Panc1 (cell line): ENCODE results near the gene GPR45.

ENCODE experiments used
- CTCF ChIP-seq: fragments of 450-650 bp; IDR thresholded peaks from 2 replicates; pipeline ENCODE4 v1.5.1; 2017; ENCODE audit warnings: mild to moderate bottlenecking
- POLR2AphosphoS5 ChIP-seq: IDR thresholded peaks from 2 replicates; pipeline ENCODE4 v1.6.1; 2012; ENCODE audit warnings: mild to moderate bottlenecking, low read depth, low read length, moderate library complexity
- REST ChIP-seq, 2 experiments: IDR thresholded peaks; 2 replicates each; pipeline ENCODE4 v1.6.1; 2011 to 2012; ENCODE audit warnings: low read depth in 2 of 2, control low read depth in 1 of 2, low read length in 1 of 2, mild to moderate bottlenecking in 1 of 2, moderate library complexity in 1 of 2; ENCODE audit not compliant: insufficient read depth in 1 of 2
- TCF7L2 ChIP-seq: IDR thresholded peaks from 2 replicates; pipeline ENCODE4 v1.6.1; 2011; ENCODE audit warnings: mild to moderate bottlenecking, low read depth, low read length, inconsistent platforms

DNA sequence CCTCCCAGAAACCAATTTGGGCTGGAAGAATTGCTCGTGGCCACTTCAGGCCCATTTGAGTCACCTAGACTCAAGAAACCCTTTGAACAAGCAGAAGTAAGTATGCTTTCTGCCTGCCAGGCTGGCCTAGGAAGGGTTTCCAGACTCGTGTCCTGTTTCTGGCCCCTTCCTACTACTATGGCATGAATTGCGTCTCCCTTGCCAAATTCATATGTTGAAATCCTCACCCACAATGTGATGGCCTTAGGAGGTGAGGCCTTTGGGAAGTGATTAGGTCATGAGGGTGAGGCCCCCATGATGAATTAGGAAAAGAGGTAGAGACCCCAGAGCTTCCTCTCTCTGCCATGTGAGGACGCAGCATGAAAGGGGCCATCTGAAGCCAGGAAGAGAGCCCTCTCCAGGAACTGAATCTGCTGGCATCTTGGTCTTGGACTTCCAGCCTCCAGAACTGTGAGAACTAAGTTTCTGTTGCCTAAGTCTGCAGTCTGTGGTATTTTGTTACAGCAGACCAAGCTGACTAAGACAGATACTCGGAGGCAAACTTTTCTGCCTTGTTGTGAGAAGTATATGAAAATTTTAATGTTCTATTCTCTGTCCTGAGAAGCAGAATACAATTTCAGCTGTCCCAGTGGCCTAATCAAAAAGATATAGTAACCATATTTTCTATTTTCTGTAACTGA lies 13.1 kb downstream of the GPR45 start:
- no peak for TF ChIP-seq CTCF
- TF ChIP-seq REST (IDR thresholded peaks at IDR 0.05; ENCODE audit: insufficient read depth in 1 of 2, low read depth in 2 of 2, low read length in 1 of 2) = no peak
- no peak for TF ChIP-seq TCF7L2
- no peak for TF ChIP-seq POLR2AphosphoS5
